Prostate gland (tissue), 2 donors: Measurements from ENCODE around the gene CUL7.

ENCODE experiments used
- CTCF ChIP-seq, 4 experiments: fragments of 200-600 bp in 2 of 4; fragments of 450-650 bp in 2 of 4; sonication (generic) in 2 of 4; IDR thresholded peaks; 1 replicate in 3 of 4; 2 replicates in 1 of 4; pipeline ENCODE4 v1.5.1; 2016 to 2019; ENCODE audit warnings: antibody characterized with exemption in 4 of 4, mild to moderate bottlenecking in 2 of 4, moderate library complexity in 2 of 4
- POLR2A ChIP-seq: fragments of 450-650 bp; IDR thresholded peaks from one replicate; pipeline ENCODE4 v1.6.1; 2016; ENCODE audit warnings: antibody characterized with exemption, mild to moderate bottlenecking

- TF ChIP-seq POLR2A (no peak), CTCF (IDR thresholded peaks at IDR 0.05) (no peak)
These were observed 5.7 kb downstream of the CUL7 start for GRCh38 chr6:43047998-43048397.
